ENCODE measurements around the gene ZBTB45.

Gene ZBTB45

DNA sequence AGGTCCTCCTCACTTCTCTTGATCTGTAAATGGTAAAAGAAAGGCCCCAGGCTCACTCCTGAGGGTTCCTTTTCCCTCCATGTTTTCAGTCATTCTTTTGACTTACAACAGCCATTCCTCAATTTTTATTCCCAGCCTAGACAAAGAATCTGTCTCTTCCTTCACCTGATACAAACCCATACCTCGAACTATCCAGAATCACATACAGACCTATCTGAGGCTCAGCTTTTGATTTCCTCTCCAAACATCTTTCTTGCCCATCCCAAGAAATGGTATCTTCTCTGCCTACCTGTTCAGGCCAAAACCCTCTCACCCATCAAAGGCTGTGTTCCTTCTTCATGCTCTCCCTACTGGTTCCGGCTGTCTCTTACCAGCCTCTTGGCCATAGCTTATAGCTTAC is 33.0 kb upstream of the ZBTB45 start:
- H3K9ac ChIP-seq (ENCODE audit: low read depth, low read length): no peak overlapping the region
- no peak overlapping the region for H3K27ac ChIP-seq (ENCODE audit: low read depth, low read length)
- no peaks in the 10 kb centered on the region for H3K9me3 ChIP-seq (ENCODE audit: control insufficient read depth, insufficient read depth, low read length)
- no peak overlapping the region for H3K4me3 ChIP-seq (ENCODE audit: low read depth, low read length)
- peaks cover 3% of the 10 kb centered on the region for H3K4me1 ChIP-seq (ENCODE audit: control insufficient read depth, insufficient read depth, low read length)
- H3K36me3 ChIP-seq (ENCODE audit: control insufficient read depth, insufficient read depth, low read length): peaks cover 64% of the 10 kb centered on the region
- H3K27me3 ChIP-seq (ENCODE audit: control insufficient read depth, insufficient read depth, low read length): no peaks in the 10 kb centered on the region

DNA sequence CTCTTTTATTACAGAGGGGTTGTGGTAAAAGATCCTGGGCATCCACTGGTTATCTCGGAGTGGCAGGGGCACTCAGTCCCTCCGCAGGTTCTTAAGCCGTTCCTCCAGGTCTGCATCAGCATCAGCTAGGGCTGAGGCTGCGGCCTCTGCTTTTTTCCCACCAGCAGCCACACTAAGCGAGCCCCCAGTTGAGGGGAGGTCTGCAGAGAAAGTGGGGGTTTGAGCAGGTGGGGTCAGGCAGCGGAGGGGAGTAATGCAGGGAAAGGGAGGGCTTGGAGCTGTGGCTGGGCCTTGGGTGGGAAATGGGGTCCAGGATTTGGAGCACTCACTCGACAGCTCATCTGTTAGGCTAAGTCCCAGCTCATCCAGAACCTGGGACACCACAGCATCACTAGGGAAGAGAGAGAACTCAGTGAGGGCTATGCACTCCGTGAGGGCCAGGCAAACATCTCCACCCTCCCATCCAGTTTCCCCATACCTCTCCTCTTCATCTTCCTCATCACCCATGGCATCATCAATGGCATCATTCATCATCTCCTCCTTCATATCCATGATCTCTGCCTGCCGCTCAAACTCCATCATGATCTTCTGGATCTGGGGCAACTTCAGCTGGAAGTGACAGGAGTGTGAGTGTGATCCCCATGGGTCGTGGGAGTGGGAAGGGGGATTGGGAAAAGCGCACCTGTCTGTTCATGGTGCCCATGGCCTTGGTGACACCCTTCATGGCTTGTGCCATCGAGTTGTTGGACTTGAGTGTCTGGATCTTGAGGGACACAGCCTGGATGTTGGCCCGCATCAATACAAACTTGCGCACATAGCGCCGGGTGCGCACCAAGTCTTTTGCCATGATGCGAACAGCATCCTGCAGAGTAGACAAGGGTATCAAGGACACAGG is 32.2 kb upstream of the ZBTB45 start:
- Histone ChIP-seq H3K27ac (ENCODE audit: low read depth, low read length) (no peak overlapping the region), H3K36me3 (ENCODE audit: control insufficient read depth, insufficient read depth, low read length) (peaks cover 68% of the 10 kb centered on the region), H3K9me3 (ENCODE audit: control insufficient read depth, insufficient read depth, low read length) (no peaks in the 10 kb centered on the region), H3K9ac (ENCODE audit: low read depth, low read length) (no peak overlapping the region), H3K27me3 (ENCODE audit: control insufficient read depth, insufficient read depth, low read length) (no peaks in the 10 kb centered on the region), H3K4me1 (ENCODE audit: control insufficient read depth, insufficient read depth, low read length) (peaks cover 3% of the 10 kb centered on the region), H3K4me3 (ENCODE audit: low read depth, low read length) (no peak overlapping the region)

DNA sequence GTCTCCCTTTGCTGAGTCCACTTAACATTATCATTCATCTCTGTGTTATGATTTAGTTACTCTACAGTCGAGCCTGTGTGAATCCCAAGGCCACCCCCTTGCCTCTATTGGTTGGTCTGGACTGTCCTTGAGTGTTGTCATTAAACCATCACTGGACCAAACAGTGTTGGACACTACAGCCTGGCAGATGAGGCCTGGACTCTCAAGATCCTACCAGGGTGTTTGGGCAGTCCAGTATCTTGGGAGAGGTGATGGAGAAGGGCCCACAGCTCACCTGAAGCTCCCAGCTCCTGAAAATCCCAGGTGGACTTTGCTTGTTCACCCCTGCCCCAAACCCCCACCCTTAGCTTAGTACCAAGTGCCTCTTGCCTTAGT is 31.5 kb upstream of the ZBTB45 start:
- no peaks in the 10 kb centered on the region for H3K27me3 ChIP-seq (ENCODE audit: control insufficient read depth, insufficient read depth, low read length)
- no peak overlapping the region for H3K27ac ChIP-seq (ENCODE audit: low read depth, low read length)
- no peak overlapping the region for H3K9ac ChIP-seq (ENCODE audit: low read depth, low read length)
- no peaks in the 10 kb centered on the region for H3K9me3 ChIP-seq (ENCODE audit: control insufficient read depth, insufficient read depth, low read length)
- H3K4me1 ChIP-seq (ENCODE audit: control insufficient read depth, insufficient read depth, low read length): peaks cover 6% of the 10 kb centered on the region
- no peak overlapping the region for H3K4me3 ChIP-seq (ENCODE audit: low read depth, low read length)
- peaks cover 68% of the 10 kb centered on the region for H3K36me3 ChIP-seq (ENCODE audit: control insufficient read depth, insufficient read depth, low read length)

DNA sequence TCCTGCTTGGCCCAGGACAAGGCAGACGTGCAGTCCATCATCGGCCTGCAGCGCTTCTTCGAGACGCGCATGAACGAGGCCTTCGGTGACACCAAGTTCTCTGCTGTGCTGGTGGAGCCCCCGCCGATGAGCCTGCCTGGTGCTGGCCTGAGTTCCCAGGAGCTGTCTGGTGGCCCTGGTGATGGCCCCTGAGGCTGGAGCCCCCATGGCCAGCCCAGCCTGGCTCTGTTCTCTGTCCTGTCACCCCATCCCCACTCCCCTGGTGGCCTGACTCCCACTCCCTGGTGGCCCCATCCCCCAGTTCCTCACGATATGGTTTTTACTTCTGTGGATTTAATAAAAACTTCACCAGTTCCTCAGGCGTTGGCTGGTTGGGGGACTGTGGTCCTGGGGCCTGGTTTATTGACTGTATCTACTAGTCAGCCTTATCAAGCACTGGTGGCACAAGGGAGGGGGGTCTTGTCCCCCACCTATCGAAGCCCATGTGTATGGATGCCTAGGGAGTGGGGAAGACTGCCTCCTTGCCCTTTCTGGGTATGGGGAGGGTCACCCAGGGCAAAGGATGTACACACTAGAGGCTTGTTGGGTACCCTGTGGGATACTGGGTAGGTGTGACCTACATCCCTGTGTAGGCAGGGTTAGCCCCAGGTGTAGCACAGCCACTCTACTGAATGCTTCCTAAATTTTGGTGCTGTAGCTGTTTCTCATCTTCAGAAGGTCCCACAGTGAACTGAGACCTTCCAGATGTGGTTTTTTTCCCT is 30.9 kb upstream of the ZBTB45 start:
- H3K36me3 ChIP-seq (ENCODE audit: control insufficient read depth, insufficient read depth, low read length): peaks cover 69% of the 10 kb centered on the region
- peaks cover 7% of the 10 kb centered on the region for H3K4me1 ChIP-seq (ENCODE audit: control insufficient read depth, insufficient read depth, low read length)
- no peaks in the 10 kb centered on the region for H3K9me3 ChIP-seq (ENCODE audit: control insufficient read depth, insufficient read depth, low read length)
- H3K27ac ChIP-seq (ENCODE audit: low read depth, low read length): no peak overlapping the region
- no peak overlapping the region for H3K4me3 ChIP-seq (ENCODE audit: low read depth, low read length)
- no peak overlapping the region for H3K9ac ChIP-seq (ENCODE audit: low read depth, low read length)
- H3K27me3 ChIP-seq (ENCODE audit: control insufficient read depth, insufficient read depth, low read length): no peaks in the 10 kb centered on the region

DNA sequence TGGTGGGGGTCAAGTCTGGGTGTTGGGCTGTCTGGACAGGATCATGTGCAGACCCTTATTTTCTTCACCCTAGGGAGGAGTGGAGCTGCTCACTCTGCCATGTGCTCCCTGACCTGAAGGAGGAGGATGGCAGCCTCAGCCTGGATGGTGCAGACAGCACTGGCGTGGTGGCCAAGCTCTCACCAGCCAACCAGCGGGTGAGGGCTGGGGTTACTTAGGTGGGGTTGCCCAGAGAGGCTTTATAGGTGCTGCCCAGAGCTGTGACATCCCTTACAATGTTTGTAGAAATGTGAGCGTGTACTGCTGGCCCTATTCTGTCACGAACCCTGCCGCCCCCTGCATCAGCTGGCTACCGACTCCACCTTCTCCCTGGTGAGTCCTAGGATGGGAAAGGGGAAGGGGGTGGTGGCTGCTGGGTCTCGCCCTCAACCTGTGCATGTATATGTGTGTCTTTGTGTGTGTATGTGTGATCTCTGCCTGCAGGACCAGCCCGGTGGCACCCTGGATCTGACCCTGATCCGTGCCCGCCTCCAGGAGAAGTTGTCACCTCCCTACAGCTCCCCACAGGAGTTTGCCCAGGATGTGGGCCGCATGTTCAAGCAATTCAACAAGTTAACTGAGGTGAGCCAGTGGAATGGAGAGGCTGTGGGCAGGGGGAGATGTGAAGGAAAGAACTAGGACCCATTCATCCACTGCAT is 30.2 kb upstream of the ZBTB45 start:
- Histone ChIP-seq H3K36me3 (ENCODE audit: control insufficient read depth, insufficient read depth, low read length) (peaks cover 71% of the 10 kb centered on the region), H3K9me3 (ENCODE audit: control insufficient read depth, insufficient read depth, low read length) (no peaks in the 10 kb centered on the region), H3K9ac (ENCODE audit: low read depth, low read length) (no peak overlapping the region), H3K4me3 (ENCODE audit: low read depth, low read length) (no peak overlapping the region), H3K4me1 (ENCODE audit: control insufficient read depth, insufficient read depth, low read length) (0 out of 2 replicates have a peak, but pooled peaks cover 5% of the 10 kb centered on the region), H3K27ac (ENCODE audit: low read depth, low read length) (no peak overlapping the region), H3K27me3 (ENCODE audit: control insufficient read depth, insufficient read depth, low read length) (no peaks in the 10 kb centered on the region)

DNA sequence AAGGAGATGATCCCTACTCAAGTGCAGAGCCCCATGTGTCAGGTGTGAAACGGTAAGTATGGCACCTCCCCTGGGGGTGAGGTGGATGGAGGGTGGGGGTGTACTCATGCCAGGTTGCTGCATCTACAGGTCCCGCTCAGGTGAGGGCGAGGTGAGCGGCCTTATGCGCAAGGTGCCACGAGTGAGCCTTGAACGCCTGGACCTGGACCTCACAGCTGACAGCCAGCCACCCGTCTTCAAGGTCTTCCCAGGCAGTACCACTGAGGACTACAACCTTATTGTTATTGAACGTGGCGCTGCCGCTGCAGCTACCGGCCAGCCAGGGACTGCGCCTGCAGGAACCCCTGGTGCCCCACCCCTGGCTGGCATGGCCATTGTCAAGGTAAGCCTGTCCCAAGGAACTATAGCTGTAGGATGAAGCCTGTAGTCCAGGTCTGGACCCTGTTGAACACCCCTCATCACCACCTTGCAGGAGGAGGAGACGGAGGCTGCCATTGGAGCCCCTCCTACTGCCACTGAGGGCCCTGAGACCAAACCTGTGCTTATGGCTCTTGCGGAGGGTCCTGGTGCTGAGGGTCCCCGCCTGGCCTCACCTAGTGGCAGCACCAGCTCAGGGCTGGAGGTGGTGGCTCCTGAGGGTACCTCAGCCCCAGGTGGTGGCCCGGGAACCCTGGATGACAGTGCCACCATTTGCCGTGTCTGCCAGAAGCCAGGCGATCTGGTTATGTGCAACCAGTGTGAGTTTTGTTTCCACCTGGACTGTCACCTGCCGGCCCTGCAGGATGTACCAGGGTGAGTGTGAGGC is 29.5 kb upstream of the ZBTB45 start:
- Histone ChIP-seq H3K9ac (ENCODE audit: low read depth, low read length) (no peak overlapping the region), H3K36me3 (ENCODE audit: control insufficient read depth, insufficient read depth, low read length) (peaks cover 71% of the 10 kb centered on the region), H3K4me3 (ENCODE audit: low read depth, low read length) (no peak overlapping the region), H3K27ac (ENCODE audit: low read depth, low read length) (no peak overlapping the region), H3K9me3 (ENCODE audit: control insufficient read depth, insufficient read depth, low read length) (no peaks in the 10 kb centered on the region), H3K27me3 (ENCODE audit: control insufficient read depth, insufficient read depth, low read length) (no peaks in the 10 kb centered on the region), H3K4me1 (ENCODE audit: control insufficient read depth, insufficient read depth, low read length) (0 out of 2 replicates have a peak, but pooled peaks cover 5% of the 10 kb centered on the region)

DNA sequence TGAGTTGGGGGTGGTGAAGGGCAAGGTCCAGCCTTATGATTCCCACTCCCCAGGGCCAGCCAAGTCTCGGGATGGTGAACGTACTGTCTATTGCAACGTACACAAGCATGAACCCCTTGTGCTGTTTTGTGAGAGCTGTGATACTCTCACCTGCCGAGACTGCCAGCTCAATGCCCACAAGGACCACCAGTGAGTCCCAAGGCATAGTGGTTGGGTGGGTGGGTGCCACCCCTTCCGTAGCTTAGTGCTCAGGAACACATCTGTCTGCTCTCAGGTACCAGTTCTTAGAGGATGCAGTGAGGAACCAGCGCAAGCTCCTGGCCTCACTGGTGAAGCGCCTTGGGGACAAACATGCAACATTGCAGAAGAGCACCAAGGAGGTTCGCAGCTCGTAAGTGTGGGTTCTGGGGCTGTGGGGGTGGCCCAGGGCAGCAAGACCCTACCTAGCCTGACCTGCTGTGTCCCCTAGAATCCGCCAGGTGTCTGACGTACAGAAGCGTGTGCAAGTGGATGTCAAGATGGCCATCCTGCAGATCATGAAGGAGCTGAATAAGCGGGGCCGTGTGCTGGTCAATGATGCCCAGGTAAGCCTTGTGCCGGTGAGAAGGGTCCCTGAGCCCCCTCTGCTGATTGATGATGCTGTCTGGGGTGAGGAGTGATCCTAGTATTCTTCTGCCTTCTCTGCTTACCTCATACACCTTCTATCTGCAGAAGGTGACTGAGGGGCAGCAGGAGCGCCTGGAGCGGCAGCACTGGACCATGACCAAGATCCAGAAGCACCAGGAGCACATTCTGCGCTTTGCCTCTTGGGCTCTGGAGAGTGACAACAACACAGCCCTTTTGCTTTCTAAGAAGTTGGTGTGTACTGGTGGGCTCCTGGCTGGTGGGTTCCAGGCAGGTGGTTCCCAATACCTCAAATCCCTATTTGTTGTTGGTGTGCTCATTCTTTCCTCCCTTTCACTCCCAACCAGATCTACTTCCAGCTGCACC is 28.0 kb upstream of the ZBTB45 start:
- no peak overlapping the region for H3K4me3 ChIP-seq (ENCODE audit: low read depth, low read length)

DNA sequence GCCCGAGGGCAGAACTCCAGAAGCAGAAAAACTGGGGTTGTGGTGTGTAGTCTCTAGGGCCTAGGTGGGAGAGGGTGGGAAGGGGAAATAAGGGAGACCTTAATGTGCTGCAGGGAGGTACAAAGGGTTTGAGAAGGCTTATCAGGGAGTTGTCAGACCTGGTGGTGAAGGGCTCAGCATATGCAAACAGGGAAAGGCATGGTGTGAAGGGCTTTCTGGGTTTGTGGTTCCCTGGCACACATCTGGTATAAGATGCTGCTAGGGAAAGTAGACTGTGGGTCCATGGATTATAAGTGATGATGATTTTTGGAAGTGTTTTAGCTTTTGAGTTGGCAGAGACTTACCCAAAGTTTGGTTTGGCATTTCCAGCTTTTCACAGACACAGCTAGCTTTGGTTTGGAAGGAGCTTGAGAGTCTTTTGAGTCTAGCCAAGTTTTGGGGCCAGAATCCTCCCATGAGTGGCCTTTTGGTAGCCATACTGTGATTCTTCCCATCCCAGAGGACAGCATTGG is 26.5 kb upstream of the ZBTB45 start:
- peak overlapping the region; percentile 97 for H3K4me3 ChIP-seq (ENCODE audit: low read depth, low read length)
- H3K36me3 ChIP-seq (ENCODE audit: control insufficient read depth, insufficient read depth, low read length): peaks cover 58% of the 10 kb centered on the region
- H3K4me1 ChIP-seq (ENCODE audit: control insufficient read depth, insufficient read depth, low read length): 0 out of 2 replicates have a peak, but pooled peaks cover 5% of the 10 kb centered on the region
- 0 out of 2 replicates have a peak overlapping the region, but pooled peaks have one; percentile 97 for H3K9ac ChIP-seq (ENCODE audit: low read depth, low read length)
- H3K27ac ChIP-seq (ENCODE audit: low read depth, low read length): no peak overlapping the region
- H3K27me3 ChIP-seq (ENCODE audit: control insufficient read depth, insufficient read depth, low read length): peaks cover 9% of the 10 kb centered on the region
- no peaks in the 10 kb centered on the region for H3K9me3 ChIP-seq (ENCODE audit: control insufficient read depth, insufficient read depth, low read length)

More for the DNA sequence above, 28.0 kb upstream of the ZBTB45 start:
- peaks cover 2% of the 10 kb centered on the region for H3K27me3 ChIP-seq (ENCODE audit: control insufficient read depth, insufficient read depth, low read length)
- no peaks in the 10 kb centered on the region for H3K9me3 ChIP-seq (ENCODE audit: control insufficient read depth, insufficient read depth, low read length)
- no peak overlapping the region for H3K9ac ChIP-seq (ENCODE audit: low read depth, low read length)
- H3K36me3 ChIP-seq (ENCODE audit: control insufficient read depth, insufficient read depth, low read length): peaks cover 71% of the 10 kb centered on the region
- peak overlapping the region; percentile 2 for H3K27ac ChIP-seq (ENCODE audit: low read depth, low read length)
- H3K4me1 ChIP-seq (ENCODE audit: control insufficient read depth, insufficient read depth, low read length): 0 out of 2 replicates have a peak, but pooled peaks cover 5% of the 10 kb centered on the region

DNA sequence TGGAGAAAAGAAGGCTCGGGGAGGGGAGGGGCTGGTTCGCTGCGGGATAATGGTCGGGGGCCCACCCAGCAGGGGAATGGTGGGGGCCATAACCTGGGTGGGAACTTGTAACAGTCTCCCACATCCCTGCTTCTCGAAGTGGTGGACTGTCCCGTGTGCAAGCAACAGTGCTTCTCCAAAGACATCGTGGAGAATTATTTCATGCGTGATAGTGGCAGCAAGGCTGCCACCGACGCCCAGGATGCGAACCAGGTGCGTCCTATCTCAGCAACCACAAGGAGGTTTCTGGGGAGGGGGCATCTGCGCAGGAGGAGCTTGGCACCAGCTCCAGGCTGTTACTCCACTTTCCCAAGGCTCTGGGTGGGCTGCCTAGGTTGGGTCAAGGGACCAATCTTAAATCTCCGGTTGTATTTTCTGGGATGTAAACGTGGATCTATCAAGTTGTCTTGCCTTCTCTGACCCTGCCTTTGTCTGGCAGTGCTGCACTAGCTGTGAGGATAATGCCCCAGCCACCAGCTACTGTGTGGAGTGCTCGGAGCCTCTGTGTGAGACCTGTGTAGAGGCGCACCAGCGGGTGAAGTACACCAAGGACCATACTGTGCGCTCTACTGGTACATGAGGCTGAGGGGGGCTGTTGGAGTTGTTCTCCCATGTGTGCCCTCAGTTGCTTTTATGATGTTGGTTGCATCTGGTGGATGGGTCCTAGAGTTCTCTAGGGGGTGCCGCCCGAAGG is 25.8 kb upstream of the ZBTB45 start:
- peaks cover 52% of the 10 kb centered on the region for H3K36me3 ChIP-seq (ENCODE audit: control insufficient read depth, insufficient read depth, low read length)
- 0 out of 2 replicates have a peak, but pooled peaks cover 5% of the 10 kb centered on the region for H3K4me1 ChIP-seq (ENCODE audit: control insufficient read depth, insufficient read depth, low read length)
- peak overlapping the region; percentile 97 for H3K4me3 ChIP-seq (ENCODE audit: low read depth, low read length)
- no peaks in the 10 kb centered on the region for H3K9me3 ChIP-seq (ENCODE audit: control insufficient read depth, insufficient read depth, low read length)
- peaks cover 11% of the 10 kb centered on the region for H3K27me3 ChIP-seq (ENCODE audit: control insufficient read depth, insufficient read depth, low read length)
- H3K27ac ChIP-seq (ENCODE audit: low read depth, low read length): peak overlapping the region; percentile 99
- H3K9ac ChIP-seq (ENCODE audit: low read depth, low read length): peak overlapping the region; percentile 97
